Measurements from ENCODE around the gene CMIP.

GRCh38 chr16:81744911-81745310 lies 300.3 kb downstream of the CMIP start:
- TF ChIP-seq, protein P1, sequence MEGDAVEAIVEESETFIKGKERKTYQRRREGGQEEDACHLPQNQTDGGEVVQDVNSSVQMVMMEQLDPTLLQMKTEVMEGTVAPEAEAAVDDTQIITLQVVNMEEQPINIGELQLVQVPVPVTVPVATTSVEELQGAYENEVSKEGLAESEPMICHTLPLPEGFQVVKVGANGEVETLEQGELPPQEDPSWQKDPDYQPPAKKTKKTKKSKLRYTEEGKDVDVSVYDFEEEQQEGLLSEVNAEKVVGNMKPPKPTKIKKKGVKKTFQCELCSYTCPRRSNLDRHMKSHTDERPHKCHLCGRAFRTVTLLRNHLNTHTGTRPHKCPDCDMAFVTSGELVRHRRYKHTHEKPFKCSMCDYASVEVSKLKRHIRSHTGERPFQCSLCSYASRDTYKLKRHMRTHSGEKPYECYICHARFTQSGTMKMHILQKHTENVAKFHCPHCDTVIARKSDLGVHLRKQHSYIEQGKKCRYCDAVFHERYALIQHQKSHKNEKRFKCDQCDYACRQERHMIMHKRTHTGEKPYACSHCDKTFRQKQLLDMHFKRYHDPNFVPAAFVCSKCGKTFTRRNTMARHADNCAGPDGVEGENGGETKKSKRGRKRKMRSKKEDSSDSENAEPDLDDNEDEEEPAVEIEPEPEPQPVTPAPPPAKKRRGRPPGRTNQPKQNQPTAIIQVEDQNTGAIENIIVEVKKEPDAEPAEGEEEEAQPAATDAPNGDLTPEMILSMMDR (conservative IDR thresholded peaks at IDR 0.05; ENCODE audit: low read length), result no peak
- TF ChIP-seq EZH2phosphoT487 (IDR thresholded peaks at IDR 0.05; ENCODE audit: borderline replicate concordance), result no peak

Data from Loucy (cell line).